ENCODE measurements around the gene TPST2.

GRCh38 chr22:26527574-26528465 lies 62.1 kb downstream of the TPST2 start:
- TF ChIP-seq CTCF (IDR thresholded peaks at IDR 0.05) = no peak
- no peak for TF ChIP-seq EP300 (IDR thresholded peaks at IDR 0.05)

Data from tibial nerve (tissue), 4 donors.